Skeletal muscle satellite cell (primary cell): ENCODE measurements around the gene MSRB1. TPM values are rescaled to one million over a fixed set of nuclear protein-coding genes. Genes with fewer than 3 reads are reported as not detected.

ENCODE experiments used
- H3K27me3 ChIP-seq: 2 replicates; pipeline ENCODE4 v1.7.0; 2013; ENCODE audit warnings: low read length; ENCODE audit not compliant: control insufficient read depth, insufficient read depth
- H3K36me3 ChIP-seq: 2 replicates; pipeline ENCODE4 v1.7.0; 2013; ENCODE audit warnings: mild to moderate bottlenecking, control low read depth, low read length; ENCODE audit not compliant: insufficient read depth
- H3K4me1 ChIP-seq: 2 replicates; pipeline ENCODE4 v1.7.0; 2013; ENCODE audit warnings: low read length; ENCODE audit not compliant: control insufficient read depth, insufficient read depth
- H3K4me2 ChIP-seq: 2 replicates; pipeline ENCODE4 v1.7.0; 2013; ENCODE audit warnings: mild to moderate bottlenecking, low read length
- H3K4me3 ChIP-seq: 2 replicates; pipeline ENCODE4 v1.7.0; 2013; ENCODE audit warnings: low read length
- H3K9ac ChIP-seq: 2 replicates; pipeline ENCODE4 v1.7.0; 2013; ENCODE audit warnings: mild to moderate bottlenecking, low read depth, low read length, moderate library complexity
- H3K9me3 ChIP-seq: replicated peaks from 2 replicates; pipeline ENCODE4 v1.7.0; 2013; ENCODE audit warnings: mild to moderate bottlenecking, control low read depth, low read length
- small RNA-seq: library from RNA; depleted of rRNA; stranded (forward); fragments of <200 nt; gene quantifications from one replicate; pipeline ENCODE3, GENCODE V24; 2012

The MSRB1 gene

DNA sequence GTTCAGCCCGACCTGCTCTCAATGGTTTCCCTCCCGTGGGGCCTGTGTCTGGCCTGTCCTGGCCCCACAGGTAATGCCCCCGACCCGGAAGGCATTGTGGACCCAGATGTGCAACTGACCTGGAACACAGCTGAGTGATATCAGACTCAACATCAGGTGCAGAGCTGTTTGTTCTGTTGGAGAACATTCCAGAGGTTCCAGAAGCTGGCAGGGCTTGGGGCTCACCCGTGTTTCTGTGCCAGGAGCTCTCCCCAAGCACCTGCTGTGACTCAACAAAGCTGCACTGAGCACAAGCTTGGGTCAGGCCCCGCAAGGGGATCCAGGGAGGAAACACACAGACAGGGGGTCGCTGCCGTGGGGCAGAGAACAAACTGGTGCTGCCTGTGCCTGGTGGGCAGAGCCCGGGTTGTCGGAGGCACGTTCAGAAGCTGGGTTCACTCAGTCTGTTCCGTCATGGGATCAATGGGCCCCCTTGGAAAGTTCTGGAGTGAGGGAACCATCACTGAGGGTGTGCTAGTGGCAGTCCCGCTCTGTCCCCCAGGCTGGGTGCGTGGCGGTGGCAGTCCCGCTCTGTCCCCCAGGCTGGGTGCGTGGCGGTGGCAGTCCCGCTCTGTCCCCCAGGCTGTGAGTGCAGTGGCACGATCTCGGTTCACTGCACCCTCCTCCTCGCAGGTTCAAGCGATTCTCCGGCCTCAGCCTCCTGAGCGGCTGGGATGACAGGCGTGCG lies 46.9 kb downstream of the MSRB1 start:
- Histone ChIP-seq H3K27me3 (peaks cover 43% of the 10 kb centered on the region), H3K36me3 (no peaks in the 10 kb centered on the region), H3K9ac (no peak overlapping the region), H3K4me2 (no peak overlapping the region), H3K4me3 (no peak overlapping the region), H3K4me1 (no peaks in the 10 kb centered on the region), H3K9me3 (no peaks in the 10 kb centered on the region)

GRCh38 chr16:1895068-1895467 lies 47.9 kb downstream of the MSRB1 start:
- Histone ChIP-seq H3K36me3 (no peaks in the 10 kb centered on the region), H3K9ac (no peak overlapping the region), H3K4me2 (no peak overlapping the region), H3K27me3 (peaks cover 51% of the 10 kb centered on the region), H3K9me3 (no peaks in the 10 kb centered on the region), H3K4me3 (no peak overlapping the region), H3K4me1 (no peaks in the 10 kb centered on the region)

DNA sequence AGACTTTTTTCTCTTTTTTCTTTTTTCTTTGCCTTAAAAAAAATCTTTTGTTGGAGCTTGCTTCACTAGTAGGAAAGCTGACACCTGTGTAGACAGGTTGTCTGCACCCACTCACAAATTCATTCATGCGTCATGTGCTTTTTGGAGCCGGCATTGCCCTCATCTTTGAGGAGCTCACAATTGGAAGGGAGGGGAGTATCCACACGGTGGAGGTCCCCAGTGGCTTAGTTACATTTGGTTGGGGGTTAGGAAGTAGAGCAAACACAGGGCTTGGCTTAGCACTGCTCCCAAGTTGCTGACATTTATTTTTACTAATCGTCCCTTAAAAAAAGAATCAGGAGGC lies 52.3 kb downstream of the MSRB1 start:
- Histone ChIP-seq H3K27me3 (peaks cover 44% of the 10 kb centered on the region), H3K9ac (no peak overlapping the region), H3K4me2 (no peak overlapping the region), H3K9me3 (no peaks in the 10 kb centered on the region), H3K4me1 (no peaks in the 10 kb centered on the region), H3K4me3 (no peak overlapping the region), H3K36me3 (no peaks in the 10 kb centered on the region)

DNA sequence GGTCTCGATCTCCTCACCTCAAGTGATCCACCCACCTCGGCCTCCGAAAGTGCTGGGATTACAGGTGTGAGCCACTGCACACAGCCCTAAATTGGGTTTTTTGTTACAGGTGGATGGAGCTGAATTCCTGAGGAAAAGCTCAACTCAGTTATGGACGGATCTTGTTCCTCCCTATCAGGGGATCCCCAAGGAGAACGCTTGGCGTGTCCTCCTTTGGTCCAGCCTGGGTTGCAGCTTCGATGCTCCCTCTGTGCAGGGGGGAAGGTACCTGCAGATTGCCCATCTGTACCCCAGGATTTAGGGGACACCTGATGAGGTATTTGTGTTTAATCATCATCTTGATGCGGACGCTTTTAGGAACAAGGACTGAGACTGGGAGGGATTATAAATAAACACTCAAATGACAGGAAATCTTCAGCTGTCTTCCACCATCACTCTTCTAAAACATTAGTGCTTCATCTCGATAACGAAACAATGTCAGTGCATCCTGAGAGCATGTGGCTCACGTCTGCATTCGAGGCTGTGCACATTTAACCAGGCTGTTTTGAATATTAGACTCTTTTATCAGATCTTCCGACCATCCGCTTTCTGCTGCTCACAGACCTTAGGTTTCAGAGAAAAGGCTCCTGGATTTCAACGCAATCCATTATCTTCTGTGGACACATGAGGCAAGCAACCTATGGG lies 52.8 kb downstream of the MSRB1 start:
- H3K9ac ChIP-seq = no peak overlapping the region
- H3K4me3 ChIP-seq = no peak overlapping the region
- H3K4me1 ChIP-seq = no peaks in the 10 kb centered on the region
- H3K36me3 ChIP-seq = no peaks in the 10 kb centered on the region
- no peak overlapping the region for H3K4me2 ChIP-seq
- H3K9me3 ChIP-seq = no peaks in the 10 kb centered on the region
- peaks cover 46% of the 10 kb centered on the region for H3K27me3 ChIP-seq

Small RNAs within 50 kb of the gene (small RNA-seq; reads per million reads assigned to genes)
- gene AC005363.2 = not detected
- not detected for gene SNORA10
- gene SNORA64 = not detected
